ENCODE measurements around the gene PHTF1.
"Not testable (repeated sequence)": the region's sequence is repeated elsewhere in the genome, so short reads cannot be mapped to it uniquely, and the experiment has no call there.

The PHTF1 gene

DNA sequence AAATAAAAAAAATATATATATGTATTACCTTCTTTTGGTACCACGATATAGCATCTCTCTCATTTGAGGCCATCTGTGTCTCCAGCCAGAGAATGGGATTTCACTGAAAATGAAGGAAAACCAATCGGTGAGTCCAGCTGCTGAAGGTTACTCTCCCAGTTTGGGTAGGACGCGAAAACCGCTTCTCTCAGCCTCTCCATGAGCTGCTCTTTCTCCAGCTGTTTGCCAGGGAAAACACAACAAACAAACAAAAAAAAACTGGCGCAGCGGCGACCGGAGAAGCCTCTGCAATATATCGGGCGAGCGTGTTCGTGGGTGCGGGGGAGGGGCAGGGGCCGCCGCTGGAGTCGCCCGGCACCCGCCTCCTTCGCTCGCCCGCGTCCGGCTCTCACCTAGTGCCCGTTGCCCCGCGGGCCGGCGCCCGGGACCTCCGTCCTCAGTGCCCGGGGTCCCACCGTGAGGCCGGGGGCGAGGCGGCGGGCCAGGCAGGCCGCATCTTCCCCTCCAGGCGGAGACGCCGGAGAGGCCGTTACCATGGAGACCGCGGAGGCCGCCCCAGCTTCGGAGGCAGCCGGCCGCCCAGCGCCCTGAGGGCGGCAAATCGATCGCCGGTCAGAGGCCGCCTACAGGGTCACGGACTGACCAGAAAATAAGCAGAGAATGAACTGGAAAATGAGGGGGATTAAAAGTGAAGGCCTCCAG lies 504 bp downstream of the PHTF1 start:
- Histone ChIP-seq H3K9me3 (ENCODE audit: control insufficient read depth in 1 of 2, low read length in 2 of 2) (no peaks in the 10 kb centered on the region), H3K9ac (ENCODE audit: low read depth in 1 of 2, low read length in 2 of 2) (peak overlapping the region; percentile 94 to 96), H3K27me3 (ENCODE audit: control insufficient read depth in 1 of 2, insufficient read depth in 2 of 2, low read length in 2 of 2) (no peaks in the 10 kb centered on the region), H3K4me1 (ENCODE audit: control insufficient read depth in 1 of 2, insufficient read depth in 2 of 2, low read length in 2 of 2) (peaks cover 11 to 17% of the 10 kb centered on the region in 2 donors), H3K27ac (ENCODE audit: low read depth, low read length) (peak overlapping the region; percentile 90), H3K4me3 (ENCODE audit: low read depth in 1 of 2, low read length in 2 of 2) (peak overlapping the region; percentile 93 to 96), H3K36me3 (ENCODE audit: control insufficient read depth in 1 of 2, insufficient read depth in 2 of 2, low read length in 2 of 2) (peaks cover 0 to 4% of the 10 kb centered on the region in 2 donors)

DNA sequence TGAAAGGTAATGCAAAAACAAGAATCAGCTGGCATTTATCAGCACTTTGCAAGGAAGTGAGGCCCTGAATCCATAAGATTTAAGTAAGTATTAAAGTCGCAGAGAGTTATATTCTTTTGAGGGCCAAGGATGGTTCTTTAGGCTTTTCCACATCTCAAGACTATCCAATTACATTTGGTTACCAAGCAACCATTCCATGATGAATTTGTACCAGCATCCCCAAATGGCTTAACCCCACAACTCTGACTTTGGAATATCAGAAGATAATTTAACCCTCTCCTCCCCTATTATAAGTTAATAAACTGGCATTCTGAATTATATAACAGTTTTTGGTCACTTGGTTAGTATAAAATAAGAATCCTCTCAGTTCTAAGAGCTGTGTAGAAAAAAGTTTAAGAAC lies 2.8 kb downstream of the PHTF1 start:
- H3K9me3 ChIP-seq (ENCODE audit: control insufficient read depth in 1 of 2, low read length in 2 of 2) = no peaks in the 10 kb centered on the region

DNA sequence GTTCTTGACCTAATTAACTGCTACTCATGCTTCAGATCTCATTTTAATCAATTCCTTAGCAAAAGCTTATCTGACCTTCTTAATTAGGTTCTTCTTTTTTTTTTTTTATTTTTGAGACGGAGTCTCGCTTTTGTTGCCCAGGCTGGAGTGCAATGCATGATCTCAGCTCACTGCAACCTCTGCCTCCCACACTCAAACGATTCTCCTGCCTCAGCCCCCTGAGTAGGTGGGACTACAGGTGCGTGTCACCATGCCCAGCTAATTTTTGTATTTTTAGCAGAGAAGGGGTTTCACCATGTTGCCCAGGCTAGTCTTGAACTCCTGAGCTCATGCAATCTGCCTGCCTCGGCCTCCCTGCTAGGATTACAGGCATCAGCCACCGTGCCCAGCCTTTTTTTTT lies 6.0 kb downstream of the PHTF1 start:
- not testable (repeated sequence) for H3K4me1 ChIP-seq (ENCODE audit: control insufficient read depth in 1 of 2, insufficient read depth in 2 of 2, low read length in 2 of 2); H3K4me3 ChIP-seq (ENCODE audit: low read depth in 1 of 2, low read length in 2 of 2); H3K9ac ChIP-seq (ENCODE audit: low read depth in 1 of 2, low read length in 2 of 2); H3K36me3 ChIP-seq (ENCODE audit: control insufficient read depth in 1 of 2, insufficient read depth in 2 of 2, low read length in 2 of 2); H3K9me3 ChIP-seq (ENCODE audit: control insufficient read depth in 1 of 2, low read length in 2 of 2); H3K27me3 ChIP-seq (ENCODE audit: control insufficient read depth in 1 of 2, insufficient read depth in 2 of 2, low read length in 2 of 2); H3K27ac ChIP-seq (ENCODE audit: low read depth, low read length)

More for the DNA sequence above, 2.8 kb downstream of the PHTF1 start:
- no peaks in the 10 kb centered on the region for H3K27me3 ChIP-seq (ENCODE audit: control insufficient read depth in 1 of 2, insufficient read depth in 2 of 2, low read length in 2 of 2)
- H3K27ac ChIP-seq (ENCODE audit: low read depth, low read length) = no peak overlapping the region
- H3K36me3 ChIP-seq (ENCODE audit: control insufficient read depth in 1 of 2, insufficient read depth in 2 of 2, low read length in 2 of 2) = peaks cover 0 to 4% of the 10 kb centered on the region in 2 donors
- H3K4me1 ChIP-seq (ENCODE audit: control insufficient read depth in 1 of 2, insufficient read depth in 2 of 2, low read length in 2 of 2) = peaks cover 11 to 17% of the 10 kb centered on the region in 2 donors
- H3K9ac ChIP-seq (ENCODE audit: low read depth in 1 of 2, low read length in 2 of 2) = no peak overlapping the region
- H3K4me3 ChIP-seq (ENCODE audit: low read depth in 1 of 2, low read length in 2 of 2) = no peak overlapping the region

DNA sequence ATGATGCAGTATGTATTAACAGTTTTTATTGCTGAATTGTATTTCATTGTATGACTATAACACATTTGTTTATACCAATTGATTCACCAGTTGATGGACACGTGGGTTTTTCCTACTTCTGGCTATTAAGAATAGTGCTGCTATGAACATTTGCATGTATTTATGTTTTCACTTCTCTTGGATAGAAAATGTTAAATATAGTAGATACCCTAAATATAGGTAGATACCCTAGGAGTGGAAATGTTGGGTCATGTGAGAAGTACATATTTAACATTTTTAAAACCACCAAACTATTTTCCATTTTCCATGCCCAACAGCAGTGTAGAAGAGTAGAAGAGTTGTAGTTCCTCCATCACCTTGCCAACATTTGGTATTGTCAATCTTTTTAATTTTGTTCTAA lies 7.8 kb downstream of the PHTF1 start:
- H3K36me3 ChIP-seq (ENCODE audit: control insufficient read depth in 1 of 2, insufficient read depth in 2 of 2, low read length in 2 of 2) = peaks cover 0 to 4% of the 10 kb centered on the region in 2 donors
- H3K4me3 ChIP-seq (ENCODE audit: low read depth in 1 of 2, low read length in 2 of 2) = no peak overlapping the region
- H3K9me3 ChIP-seq (ENCODE audit: control insufficient read depth in 1 of 2, low read length in 2 of 2) = no peaks in the 10 kb centered on the region
- no peak overlapping the region for H3K9ac ChIP-seq (ENCODE audit: low read depth in 1 of 2, low read length in 2 of 2)
- H3K27ac ChIP-seq (ENCODE audit: low read depth, low read length) = no peak overlapping the region
- no peaks in the 10 kb centered on the region for H3K27me3 ChIP-seq (ENCODE audit: control insufficient read depth in 1 of 2, insufficient read depth in 2 of 2, low read length in 2 of 2)
- peaks cover 0 to 3% of the 10 kb centered on the region in 2 donors for H3K4me1 ChIP-seq (ENCODE audit: control insufficient read depth in 1 of 2, insufficient read depth in 2 of 2, low read length in 2 of 2)

DNA sequence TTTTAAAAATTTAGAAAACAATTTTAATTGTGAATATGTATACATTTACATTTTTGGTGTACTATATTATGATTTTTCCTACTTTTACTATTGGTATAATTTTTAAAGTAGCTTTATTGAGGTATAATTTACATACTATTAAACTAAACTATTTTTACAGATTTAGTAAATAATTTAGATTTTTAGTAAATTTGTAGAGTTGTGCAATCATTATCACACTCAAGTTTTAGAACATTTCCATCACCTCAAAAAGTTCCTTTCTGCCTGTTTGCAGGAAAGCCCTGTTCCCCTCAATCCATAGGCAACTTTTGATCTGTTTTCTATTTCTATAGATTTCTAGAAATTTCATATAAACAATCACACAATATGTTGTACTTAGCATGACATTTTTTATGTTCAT lies 8.2 kb downstream of the PHTF1 start:
- Histone ChIP-seq H3K27ac (ENCODE audit: low read depth, low read length) (no peak overlapping the region), H3K9ac (ENCODE audit: low read depth in 1 of 2, low read length in 2 of 2) (no peak overlapping the region), H3K4me3 (ENCODE audit: low read depth in 1 of 2, low read length in 2 of 2) (no peak overlapping the region), H3K4me1 (ENCODE audit: control insufficient read depth in 1 of 2, insufficient read depth in 2 of 2, low read length in 2 of 2) (no peaks in the 10 kb centered on the region), H3K27me3 (ENCODE audit: control insufficient read depth in 1 of 2, insufficient read depth in 2 of 2, low read length in 2 of 2) (no peaks in the 10 kb centered on the region), H3K36me3 (ENCODE audit: control insufficient read depth in 1 of 2, insufficient read depth in 2 of 2, low read length in 2 of 2) (peaks cover 0 to 4% of the 10 kb centered on the region in 2 donors), H3K9me3 (ENCODE audit: control insufficient read depth in 1 of 2, low read length in 2 of 2) (no peaks in the 10 kb centered on the region)

DNA sequence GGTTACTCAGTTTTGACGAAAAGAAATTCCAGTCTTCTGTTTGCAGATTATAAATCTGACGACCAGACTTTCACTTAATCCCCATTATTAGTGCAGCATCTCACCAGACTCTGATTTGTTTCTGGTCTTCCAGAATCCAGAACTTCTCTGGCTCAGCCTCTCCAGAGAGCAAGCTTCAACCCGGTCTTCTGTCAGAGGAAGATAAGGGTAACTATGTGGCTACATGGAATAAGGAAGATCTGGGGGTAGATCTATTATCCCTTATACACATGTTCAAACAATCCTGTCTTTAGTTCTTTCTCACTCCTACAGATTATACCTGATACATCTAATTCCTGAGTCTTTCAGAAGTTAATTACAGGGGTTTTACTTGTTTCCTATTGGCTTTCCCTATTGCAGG lies 9.9 kb downstream of the PHTF1 start:
- peaks cover 5 to 7% of the 10 kb centered on the region in 2 donors for H3K4me1 ChIP-seq (ENCODE audit: control insufficient read depth in 1 of 2, insufficient read depth in 2 of 2, low read length in 2 of 2)
- no peak overlapping the region for H3K9ac ChIP-seq (ENCODE audit: low read depth in 1 of 2, low read length in 2 of 2)
- H3K27ac ChIP-seq (ENCODE audit: low read depth, low read length) = no peak overlapping the region
- no peaks in the 10 kb centered on the region for H3K27me3 ChIP-seq (ENCODE audit: control insufficient read depth in 1 of 2, insufficient read depth in 2 of 2, low read length in 2 of 2)
- H3K4me3 ChIP-seq (ENCODE audit: low read depth in 1 of 2, low read length in 2 of 2) = no peak overlapping the region
- H3K36me3 ChIP-seq (ENCODE audit: control insufficient read depth in 1 of 2, insufficient read depth in 2 of 2, low read length in 2 of 2) = no peaks in the 10 kb centered on the region
- no peaks in the 10 kb centered on the region for H3K9me3 ChIP-seq (ENCODE audit: control insufficient read depth in 1 of 2, low read length in 2 of 2)

DNA sequence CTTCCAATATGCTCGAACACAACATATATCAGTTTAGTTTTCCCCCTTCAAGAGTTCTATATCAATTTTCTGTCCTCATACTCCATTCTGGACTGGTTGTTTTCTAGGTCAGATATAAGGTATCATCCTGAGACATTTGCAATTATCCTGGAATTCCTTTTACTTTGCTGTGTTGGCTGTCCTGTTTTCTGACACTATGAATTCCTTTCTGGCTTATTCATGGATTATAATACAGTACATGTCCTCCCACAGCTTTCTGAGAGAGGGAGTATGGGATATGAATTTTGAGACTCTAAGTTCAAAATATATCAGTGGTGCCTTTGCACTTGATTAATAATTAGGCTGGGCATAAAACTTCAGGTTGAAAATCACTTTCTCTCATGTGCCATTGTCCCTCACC lies 11.9 kb downstream of the PHTF1 start:
- Histone ChIP-seq H3K27me3 (ENCODE audit: control insufficient read depth in 1 of 2, insufficient read depth in 2 of 2, low read length in 2 of 2) (no peaks in the 10 kb centered on the region), H3K36me3 (ENCODE audit: control insufficient read depth in 1 of 2, insufficient read depth in 2 of 2, low read length in 2 of 2) (no peaks in the 10 kb centered on the region), H3K4me1 (ENCODE audit: control insufficient read depth in 1 of 2, insufficient read depth in 2 of 2, low read length in 2 of 2) (peaks cover 5 to 7% of the 10 kb centered on the region in 2 donors), H3K27ac (ENCODE audit: low read depth, low read length) (no peak overlapping the region), H3K4me3 (ENCODE audit: low read depth in 1 of 2, low read length in 2 of 2) (no peak overlapping the region), H3K9me3 (ENCODE audit: control insufficient read depth in 1 of 2, low read length in 2 of 2) (no peaks in the 10 kb centered on the region), H3K9ac (ENCODE audit: low read depth in 1 of 2, low read length in 2 of 2) (no peak overlapping the region)

DNA sequence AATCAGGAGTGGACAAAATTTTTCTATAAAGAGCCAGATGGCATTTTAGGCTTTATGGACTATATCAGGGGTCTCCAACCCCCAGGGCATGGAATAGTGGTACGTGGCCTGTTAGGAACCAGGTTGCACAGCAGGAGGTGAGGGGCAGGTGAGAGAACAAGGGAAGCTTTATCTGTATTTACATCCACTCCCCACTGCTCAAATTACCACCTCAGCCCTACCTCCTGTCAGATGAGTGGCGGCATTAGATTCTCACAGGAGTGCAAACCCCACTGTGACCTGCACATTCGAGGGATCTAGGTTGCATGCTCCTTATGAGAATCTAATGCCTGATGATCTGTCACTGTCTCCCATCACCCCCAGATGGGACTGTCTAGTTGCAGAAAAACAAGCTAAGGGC lies 13.9 kb downstream of the PHTF1 start:
- peaks cover 5 to 7% of the 10 kb centered on the region in 2 donors for H3K4me1 ChIP-seq (ENCODE audit: control insufficient read depth in 1 of 2, insufficient read depth in 2 of 2, low read length in 2 of 2)
- no peak overlapping the region for H3K4me3 ChIP-seq (ENCODE audit: low read depth in 1 of 2, low read length in 2 of 2)
- H3K27ac ChIP-seq (ENCODE audit: low read depth, low read length) = no peak overlapping the region

DNA sequence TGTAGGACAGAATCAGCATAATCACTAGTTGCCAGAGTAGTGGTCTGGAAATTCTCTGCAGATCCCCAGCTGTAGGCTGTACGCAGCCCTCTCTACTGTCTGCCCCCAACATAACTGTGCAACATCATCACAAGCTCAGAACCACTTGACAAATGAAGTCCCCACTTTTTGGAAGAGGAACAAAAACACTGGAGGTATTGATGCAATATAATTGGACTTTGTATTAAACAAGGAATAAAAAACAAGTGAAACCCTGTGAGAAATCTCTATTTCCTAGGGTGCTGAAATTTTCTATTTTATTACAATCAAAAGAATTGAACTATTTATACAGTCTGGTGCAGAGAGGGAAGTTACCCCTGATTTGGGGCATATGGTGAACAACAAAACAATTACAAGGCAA lies 15.2 kb downstream of the PHTF1 start:
- Histone ChIP-seq H3K27me3 (ENCODE audit: control insufficient read depth in 1 of 2, insufficient read depth in 2 of 2, low read length in 2 of 2) (no peaks in the 10 kb centered on the region), H3K9me3 (ENCODE audit: control insufficient read depth in 1 of 2, low read length in 2 of 2) (no peaks in the 10 kb centered on the region), H3K4me1 (ENCODE audit: control insufficient read depth in 1 of 2, insufficient read depth in 2 of 2, low read length in 2 of 2) (peaks cover 5 to 7% of the 10 kb centered on the region in 2 donors), H3K4me3 (ENCODE audit: low read depth in 1 of 2, low read length in 2 of 2) (no peak overlapping the region), H3K36me3 (ENCODE audit: control insufficient read depth in 1 of 2, insufficient read depth in 2 of 2, low read length in 2 of 2) (no peaks in the 10 kb centered on the region), H3K9ac (ENCODE audit: low read depth in 1 of 2, low read length in 2 of 2) (no peak overlapping the region), H3K27ac (ENCODE audit: low read depth, low read length) (no peak overlapping the region)

More for the DNA sequence above, 13.9 kb downstream of the PHTF1 start:
- H3K9me3 ChIP-seq (ENCODE audit: control insufficient read depth in 1 of 2, low read length in 2 of 2) = no peaks in the 10 kb centered on the region
- H3K36me3 ChIP-seq (ENCODE audit: control insufficient read depth in 1 of 2, insufficient read depth in 2 of 2, low read length in 2 of 2) = no peaks in the 10 kb centered on the region
- H3K27me3 ChIP-seq (ENCODE audit: control insufficient read depth in 1 of 2, insufficient read depth in 2 of 2, low read length in 2 of 2) = no peaks in the 10 kb centered on the region
- no peak overlapping the region for H3K9ac ChIP-seq (ENCODE audit: low read depth in 1 of 2, low read length in 2 of 2)

DNA sequence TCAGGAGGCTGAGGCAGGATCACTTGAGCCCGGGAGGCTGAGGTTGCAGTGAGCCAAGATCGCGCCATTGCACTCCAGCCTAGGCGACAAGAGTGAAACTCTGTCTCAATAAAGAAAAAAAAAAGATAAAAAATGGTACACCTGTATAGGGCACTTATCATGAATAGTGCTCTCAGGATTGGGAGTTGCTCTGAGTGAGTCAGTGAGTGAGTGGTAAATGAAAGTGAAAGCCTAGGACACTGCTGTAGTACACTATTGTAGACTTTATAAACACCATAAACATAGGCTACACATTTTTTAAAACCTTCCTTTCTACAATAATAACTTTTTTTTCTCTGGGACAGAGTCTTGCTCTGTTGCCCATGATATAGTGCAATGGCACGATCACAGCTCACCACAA lies 16.8 kb downstream of the PHTF1 start:
- Histone ChIP-seq H3K9me3 (ENCODE audit: control insufficient read depth in 1 of 2, low read length in 2 of 2) (no peaks in the 10 kb centered on the region), H3K27ac (ENCODE audit: low read depth, low read length) (no peak overlapping the region), H3K4me1 (ENCODE audit: control insufficient read depth in 1 of 2, insufficient read depth in 2 of 2, low read length in 2 of 2) (peaks cover 5 to 7% of the 10 kb centered on the region in 2 donors), H3K9ac (ENCODE audit: low read depth in 1 of 2, low read length in 2 of 2) (no peak overlapping the region), H3K36me3 (ENCODE audit: control insufficient read depth in 1 of 2, insufficient read depth in 2 of 2, low read length in 2 of 2) (peaks cover 0 to 6% of the 10 kb centered on the region in 2 donors), H3K27me3 (ENCODE audit: control insufficient read depth in 1 of 2, insufficient read depth in 2 of 2, low read length in 2 of 2) (no peaks in the 10 kb centered on the region), H3K4me3 (ENCODE audit: low read depth in 1 of 2, low read length in 2 of 2) (no peak overlapping the region)
